Nephron (organoid): Measurements from ENCODE around the gene TNFSF8.

ENCODE experiments used
- H3K27ac Mint-ChIP-seq, 3 experiments: 2 replicates each; pipeline ENCODE4 v1.8.0; 2020; ENCODE audit warnings: mixed read lengths in 3 of 3, mild to moderate bottlenecking in 2 of 3, moderate library complexity in 1 of 3
- H3K27me3 Mint-ChIP-seq: 2 replicates; pipeline ENCODE4 v1.8.0; 2021; ENCODE audit warnings: low read depth, mild to moderate bottlenecking, moderate library complexity, mixed read lengths
- H3K36me3 Mint-ChIP-seq: 2 replicates; pipeline ENCODE4 v1.8.0; 2020; ENCODE audit warnings: low read depth, mixed read lengths
- H3K4me1 Mint-ChIP-seq: 2 replicates; pipeline ENCODE4 v1.8.0; 2020; ENCODE audit warnings: mixed read lengths
- H3K4me3 Mint-ChIP-seq, 3 experiments: 2 replicates each; pipeline ENCODE4 v1.8.0; 2020; ENCODE audit warnings: mild to moderate bottlenecking in 3 of 3, mixed read lengths in 3 of 3, moderate library complexity in 2 of 3
- H3K9me3 Mint-ChIP-seq: 2 replicates; pipeline ENCODE4 v1.8.0; 2020; ENCODE audit warnings: mixed read lengths
- TF ChIP-seq, protein P1 (sequence below), 3 experiments: fragments of 200-600 bp; sonication (generic); IDR thresholded peaks; one replicate each; pipeline ENCODE4 v1.5.0; 2021; ENCODE audit warnings: antibody characterized with exemption in 3 of 3; ENCODE audit not compliant: unreplicated experiment in 3 of 3

Gene TNFSF8

GRCh38 chr9:114902786-114903524 lies 27.4 kb downstream of the TNFSF8 start:
- Mint-ChIP-seq H3K4me1 (peaks cover 5% of the 10 kb centered on the region), H3K36me3 (no peaks in the 10 kb centered on the region), H3K27ac (peak overlapping the region in 1 of 3 experiments; percentile 24), H3K27me3 (peaks cover 9% of the 10 kb centered on the region), H3K9me3 (no peaks in the 10 kb centered on the region), H3K4me3 (no peak overlapping the region)
- TF ChIP-seq, protein P1, sequence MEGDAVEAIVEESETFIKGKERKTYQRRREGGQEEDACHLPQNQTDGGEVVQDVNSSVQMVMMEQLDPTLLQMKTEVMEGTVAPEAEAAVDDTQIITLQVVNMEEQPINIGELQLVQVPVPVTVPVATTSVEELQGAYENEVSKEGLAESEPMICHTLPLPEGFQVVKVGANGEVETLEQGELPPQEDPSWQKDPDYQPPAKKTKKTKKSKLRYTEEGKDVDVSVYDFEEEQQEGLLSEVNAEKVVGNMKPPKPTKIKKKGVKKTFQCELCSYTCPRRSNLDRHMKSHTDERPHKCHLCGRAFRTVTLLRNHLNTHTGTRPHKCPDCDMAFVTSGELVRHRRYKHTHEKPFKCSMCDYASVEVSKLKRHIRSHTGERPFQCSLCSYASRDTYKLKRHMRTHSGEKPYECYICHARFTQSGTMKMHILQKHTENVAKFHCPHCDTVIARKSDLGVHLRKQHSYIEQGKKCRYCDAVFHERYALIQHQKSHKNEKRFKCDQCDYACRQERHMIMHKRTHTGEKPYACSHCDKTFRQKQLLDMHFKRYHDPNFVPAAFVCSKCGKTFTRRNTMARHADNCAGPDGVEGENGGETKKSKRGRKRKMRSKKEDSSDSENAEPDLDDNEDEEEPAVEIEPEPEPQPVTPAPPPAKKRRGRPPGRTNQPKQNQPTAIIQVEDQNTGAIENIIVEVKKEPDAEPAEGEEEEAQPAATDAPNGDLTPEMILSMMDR (IDR thresholded peaks at IDR 0.05; ENCODE audit: unreplicated experiment in 3 of 3), result no peak

GRCh38 chr9:114900942-114901802 lies 29.2 kb downstream of the TNFSF8 start:
- no peaks in the 10 kb centered on the region for H3K9me3 Mint-ChIP-seq
- H3K4me1 Mint-ChIP-seq, result no peaks in the 10 kb centered on the region
- no peaks in the 10 kb centered on the region for H3K36me3 Mint-ChIP-seq
- H3K27me3 Mint-ChIP-seq, result peaks cover 4% of the 10 kb centered on the region
- TF ChIP-seq, protein P1 (IDR thresholded peaks at IDR 0.05; ENCODE audit: unreplicated experiment in 3 of 3), result no peak
- no peak overlapping the region for H3K27ac Mint-ChIP-seq
- H3K4me3 Mint-ChIP-seq, result no peak overlapping the region

DNA sequence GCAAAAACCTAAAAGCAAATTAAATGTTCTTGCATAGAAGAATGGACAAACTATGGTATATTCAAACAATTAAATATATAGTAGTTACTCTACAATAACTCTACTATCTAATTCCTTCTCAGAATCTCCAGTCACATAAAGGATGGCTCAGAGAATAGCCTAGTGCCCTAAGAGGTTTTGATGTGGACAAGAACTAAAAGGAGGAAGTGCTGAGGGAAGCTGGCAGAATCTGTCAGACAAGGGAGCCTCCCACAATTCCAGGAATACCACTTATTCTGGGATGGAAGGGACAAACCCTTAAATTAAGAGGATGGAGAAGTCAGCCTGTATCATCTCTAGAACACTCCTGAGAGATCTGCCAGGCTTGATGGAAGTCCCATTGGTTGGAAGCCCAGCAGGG lies 30.4 kb downstream of the TNFSF8 start:
- no peak overlapping the region for H3K27ac Mint-ChIP-seq
- H3K36me3 Mint-ChIP-seq, result no peaks in the 10 kb centered on the region
- H3K4me1 Mint-ChIP-seq, result peaks cover 4% of the 10 kb centered on the region
- H3K27me3 Mint-ChIP-seq, result peaks cover 4% of the 10 kb centered on the region
- no peaks in the 10 kb centered on the region for H3K9me3 Mint-ChIP-seq
- H3K4me3 Mint-ChIP-seq, result no peak overlapping the region
- TF ChIP-seq, protein P1 (IDR thresholded peaks at IDR 0.05; ENCODE audit: unreplicated experiment in 3 of 3), result no peak

- H3K27ac Mint-ChIP-seq, result no peak overlapping the region
- TF ChIP-seq, protein P1 (IDR thresholded peaks at IDR 0.05; ENCODE audit: unreplicated experiment in 3 of 3), result no peak
- H3K4me1 Mint-ChIP-seq, result peaks cover 9% of the 10 kb centered on the region
- no peaks in the 10 kb centered on the region for H3K9me3 Mint-ChIP-seq
- no peak overlapping the region for H3K4me3 Mint-ChIP-seq
- peaks cover 4% of the 10 kb centered on the region for H3K27me3 Mint-ChIP-seq
- H3K36me3 Mint-ChIP-seq, result no peaks in the 10 kb centered on the region
Observed at GRCh38 chr9:114899461-114899860, 30.9 kb downstream of the TNFSF8 start.

DNA sequence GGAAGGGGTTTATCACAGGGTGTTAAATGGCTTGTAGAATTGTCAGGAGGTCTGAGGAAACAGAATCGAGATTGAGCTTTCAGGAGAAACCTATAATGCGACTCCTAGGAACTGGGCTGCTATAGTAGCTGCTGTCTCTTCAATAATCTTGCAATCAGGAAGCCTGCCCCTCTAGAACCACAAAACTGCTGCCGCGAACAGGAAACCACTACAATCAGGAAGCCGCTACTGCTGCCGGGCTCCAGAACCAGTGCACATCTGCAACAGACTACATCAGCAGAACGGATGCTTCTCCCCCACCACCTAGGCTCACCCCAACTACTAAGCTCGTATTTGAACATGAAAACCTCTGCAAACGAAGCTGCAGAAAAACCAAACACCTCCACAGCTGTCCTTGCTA lies 31.6 kb downstream of the TNFSF8 start:
- Mint-ChIP-seq H3K27me3 (peaks cover 4% of the 10 kb centered on the region), H3K9me3 (no peaks in the 10 kb centered on the region), H3K4me1 (peaks cover 9% of the 10 kb centered on the region), H3K36me3 (no peaks in the 10 kb centered on the region), H3K4me3 (no peak overlapping the region), H3K27ac (no peak overlapping the region)
- TF ChIP-seq, protein P1 (IDR thresholded peaks at IDR 0.05; ENCODE audit: unreplicated experiment in 3 of 3), result no peak
